Kidney glomerular epithelial cell (primary cell): ENCODE results near the gene NOS1AP.
A peak's percentile ranks its signal among the peaks of the same experiment; 100 is the strongest.

Source experiments
- DNase-seq: peaks from one replicate; lab custom pipeline; 2025; lab: John Stamatoyannopoulos, UW

The NOS1AP gene

GRCh38 chr1:162253790-162254189 lies 184.3 kb downstream of the NOS1AP start:
- DNase-seq: no peak

- DNase-seq: no peak
Observed at GRCh38 chr1:162256287-162256686, 186.8 kb downstream of the NOS1AP start.

GRCh38 chr1:162258394-162258793 lies 188.9 kb downstream of the NOS1AP start:
- DNase-seq: no peak

GRCh38 chr1:162259894-162260455 lies 190.5 kb downstream of the NOS1AP start:
- no peak for DNase-seq

- DNase-seq: no peak
Observed at GRCh38 chr1:162264108-162264507, 194.6 kb downstream of the NOS1AP start.

- no peak for DNase-seq
Observed at GRCh38 chr1:162265983-162266382, 196.5 kb downstream of the NOS1AP start.

- no peak for DNase-seq
Observed at GRCh38 chr1:162270016-162270770, 200.7 kb downstream of the NOS1AP start.

- no peak for DNase-seq
Observed at GRCh38 chr1:162271972-162272371, 202.5 kb downstream of the NOS1AP start.

- DNase-seq: no peak
Observed at GRCh38 chr1:162272419-162272818, 202.9 kb downstream of the NOS1AP start.

GRCh38 chr1:162275622-162276175 lies 206.2 kb downstream of the NOS1AP start:
- no peak for DNase-seq

- peak; percentile 50 for DNase-seq
Observed at GRCh38 chr1:162276493-162276892, 207.0 kb downstream of the NOS1AP start.

GRCh38 chr1:162279136-162279498 lies 209.6 kb downstream of the NOS1AP start:
- DNase-seq: no peak

- no peak for DNase-seq
Observed at GRCh38 chr1:162281426-162281825, 211.9 kb downstream of the NOS1AP start.

- DNase-seq: no peak
Observed at GRCh38 chr1:162283657-162284056, 214.2 kb downstream of the NOS1AP start.

- DNase-seq: no peak
Observed at GRCh38 chr1:162284206-162284955, 214.9 kb downstream of the NOS1AP start.

GRCh38 chr1:162285149-162285561 lies 215.7 kb downstream of the NOS1AP start:
- no peak for DNase-seq

GRCh38 chr1:162291000-162291399 lies 221.5 kb downstream of the NOS1AP start:
- DNase-seq: no peak

- DNase-seq: peak; percentile 45
Observed at GRCh38 chr1:162292422-162292849, 222.9 kb downstream of the NOS1AP start.

GRCh38 chr1:162293073-162293692 lies 223.7 kb downstream of the NOS1AP start:
- no peak for DNase-seq

GRCh38 chr1:162294015-162294414 lies 224.5 kb downstream of the NOS1AP start:
- DNase-seq: no peak

GRCh38 chr1:162297208-162297607 lies 227.7 kb downstream of the NOS1AP start:
- DNase-seq: no peak

- no peak for DNase-seq
Observed at GRCh38 chr1:162298266-162298665, 228.8 kb downstream of the NOS1AP start.
